HG02798 (cell line): ENCODE data around the gene IMMP2L.

Experiments used
- ATAC-seq: cut with Tn5 transposase; IDR thresholded peaks from one replicate; pipeline ENCODE4 v1.9.1; 2021; ENCODE audit warnings: mild to moderate bottlenecking; ENCODE audit not compliant: unreplicated experiment, poor library complexity

The IMMP2L gene

GRCh38 chr7:110863258-110863657, 699.0 kb downstream of the IMMP2L start:
- ATAC-seq = no peak

- no peak for ATAC-seq
Observed at GRCh38 chr7:110861163-110861562, 701.1 kb downstream of the IMMP2L start.

- ATAC-seq = no peak
Observed at GRCh38 chr7:110857106-110857505, 705.2 kb downstream of the IMMP2L start.

GRCh38 chr7:110856704-110857103, 705.6 kb downstream of the IMMP2L start:
- no peak for ATAC-seq

- ATAC-seq = no peak
Observed at GRCh38 chr7:110854651-110855050, 707.6 kb downstream of the IMMP2L start.

GRCh38 chr7:110854166-110854565, 708.1 kb downstream of the IMMP2L start:
- ATAC-seq = no peak

GRCh38 chr7:110853263-110853662, 709.0 kb downstream of the IMMP2L start:
- no peak for ATAC-seq

GRCh38 chr7:110852156-110852940, 709.9 kb downstream of the IMMP2L start:
- ATAC-seq = no peak

GRCh38 chr7:110850224-110850623, 712.1 kb downstream of the IMMP2L start:
- ATAC-seq = no peak

- no peak for ATAC-seq
Observed at GRCh38 chr7:110842796-110843195, 719.5 kb downstream of the IMMP2L start.

GRCh38 chr7:110841840-110842545, 720.3 kb downstream of the IMMP2L start:
- ATAC-seq = no peak

GRCh38 chr7:110839866-110840265, 722.4 kb downstream of the IMMP2L start:
- ATAC-seq = no peak

GRCh38 chr7:110835849-110836248, 726.4 kb downstream of the IMMP2L start:
- ATAC-seq = no peak

GRCh38 chr7:110835218-110835617, 727.1 kb downstream of the IMMP2L start:
- no peak for ATAC-seq

- ATAC-seq = peak; percentile 60
Observed at GRCh38 chr7:110831419-110831818, 730.9 kb downstream of the IMMP2L start.

- ATAC-seq = no peak
Observed at GRCh38 chr7:110830778-110831177, 731.5 kb downstream of the IMMP2L start.

- ATAC-seq = no peak
Observed at GRCh38 chr7:110827936-110828335, 734.4 kb downstream of the IMMP2L start.

GRCh38 chr7:110827287-110827855, 734.9 kb downstream of the IMMP2L start:
- ATAC-seq = no peak

- no peak for ATAC-seq
Observed at GRCh38 chr7:110813986-110814385, 748.3 kb downstream of the IMMP2L start.

- ATAC-seq = no peak
Observed at GRCh38 chr7:110809832-110810231, 752.5 kb downstream of the IMMP2L start.

GRCh38 chr7:110808361-110808760, 753.9 kb downstream of the IMMP2L start:
- ATAC-seq = no peak
